HG03442 (cell line): ENCODE results near the gene SIRT7.

ENCODE experiments used
- ATAC-seq: cut with Tn5 transposase; IDR thresholded peaks from one replicate; pipeline ENCODE4 v1.9.1; 2021; ENCODE audit warnings: mild to moderate bottlenecking, moderate library complexity; ENCODE audit not compliant: unreplicated experiment

The SIRT7 gene

GRCh38 chr17:81890447-81891302 lies 27.3 kb downstream of the SIRT7 start:
- ATAC-seq: no peak

- no peak for ATAC-seq
Observed at GRCh38 chr17:81889602-81890001, 28.4 kb downstream of the SIRT7 start.

GRCh38 chr17:81888988-81889595 lies 28.9 kb downstream of the SIRT7 start:
- no peak for ATAC-seq

GRCh38 chr17:81888105-81888987 lies 29.6 kb downstream of the SIRT7 start:
- ATAC-seq: no peak

GRCh38 chr17:81885869-81886548 lies 32.0 kb downstream of the SIRT7 start:
- ATAC-seq: no peak

GRCh38 chr17:81885454-81885853 lies 32.5 kb downstream of the SIRT7 start:
- no peak for ATAC-seq

- ATAC-seq: no peak
Observed at GRCh38 chr17:81884968-81885367, 33.0 kb downstream of the SIRT7 start.

GRCh38 chr17:81884520-81884919 lies 33.5 kb downstream of the SIRT7 start:
- ATAC-seq: no peak

- no peak for ATAC-seq
Observed at GRCh38 chr17:81879121-81879520, 38.9 kb downstream of the SIRT7 start.

- ATAC-seq: no peak
Observed at GRCh38 chr17:81878294-81878693, 39.7 kb downstream of the SIRT7 start.

GRCh38 chr17:81877569-81877968 lies 40.4 kb downstream of the SIRT7 start:
- ATAC-seq: no peak

- peak; percentile 39 for ATAC-seq
Observed at GRCh38 chr17:81871387-81872230, 46.4 kb downstream of the SIRT7 start.

- ATAC-seq: peak; percentile 20
Observed at GRCh38 chr17:81870981-81871386, 47.0 kb downstream of the SIRT7 start, which contains the start of gene ARHGDIA. ARHGDIA (minus strand) TSS chr17:81871337; CDS start chr17:81869930, 1,407 bp downstream.

GRCh38 chr17:81870131-81870980 lies 47.6 kb downstream of the SIRT7 start:
- ATAC-seq: peak; percentile 7

GRCh38 chr17:81869221-81870130 lies 48.5 kb downstream of the SIRT7 start:
- ATAC-seq: no peak

- no peak for ATAC-seq
Observed at GRCh38 chr17:81868674-81869220, 49.2 kb downstream of the SIRT7 start.

GRCh38 chr17:81867991-81868673 lies 49.8 kb downstream of the SIRT7 start:
- ATAC-seq: no peak
